Kidney epithelial cell (primary cell): ENCODE measurements around the gene SMPD1. TPM values are rescaled to one million over a fixed set of nuclear protein-coding genes. Genes with fewer than 3 reads are reported as not detected.
"Not testable (repeated sequence)": the region's sequence is repeated elsewhere in the genome, so short reads cannot be mapped to it uniquely, and the experiment has no call there.

Experiments used
- DNase-seq: peaks from one replicate; pipeline ENCODE4 v3.0.0-alpha.2; 2010; ENCODE audit warnings: low read depth
- H3K27me3 ChIP-seq: 2 replicates; pipeline ENCODE4 v1.6.0; 2011; ENCODE audit warnings: low read length; ENCODE audit not compliant: control insufficient read depth, insufficient read depth
- H3K36me3 ChIP-seq: 2 replicates; pipeline ENCODE4 v1.5.1; 2011; ENCODE audit warnings: low read length; ENCODE audit not compliant: control insufficient read depth, insufficient read depth
- H3K4me3 ChIP-seq: 2 replicates; pipeline ENCODE4 v1.5.1; 2011; ENCODE audit warnings: low read depth, mild to moderate bottlenecking, control low read depth, low read length
- CTCF ChIP-seq: IDR thresholded peaks from 2 replicates; pipeline ENCODE4 v1.5.1; 2011; ENCODE audit warnings: mild to moderate bottlenecking, moderate library complexity, low read length, control low read depth, inconsistent platforms; ENCODE audit not compliant: insufficient read depth, poor library complexity, severe bottlenecking
- total RNA-seq: library from RNA; depleted of rRNA; stranded (reverse); fragments of >200 nt; gene quantifications from 2 replicates; pipeline ENCODE4 v1.2.3, GENCODE V29; 2015

SMPD1 gene
- total RNA-seq, 1 donor from 2014 or later: 25.7 TPM

- H3K27me3 ChIP-seq: no peaks in the 10 kb centered on the region
- TF ChIP-seq CTCF: no peak
- no peak overlapping the region for H3K4me3 ChIP-seq
- no peak for DNase-seq
- H3K36me3 ChIP-seq: no peaks in the 10 kb centered on the region
Observed at GRCh38 chr11:6391537-6392134, 1.4 kb downstream of the SMPD1 start.

DNA sequence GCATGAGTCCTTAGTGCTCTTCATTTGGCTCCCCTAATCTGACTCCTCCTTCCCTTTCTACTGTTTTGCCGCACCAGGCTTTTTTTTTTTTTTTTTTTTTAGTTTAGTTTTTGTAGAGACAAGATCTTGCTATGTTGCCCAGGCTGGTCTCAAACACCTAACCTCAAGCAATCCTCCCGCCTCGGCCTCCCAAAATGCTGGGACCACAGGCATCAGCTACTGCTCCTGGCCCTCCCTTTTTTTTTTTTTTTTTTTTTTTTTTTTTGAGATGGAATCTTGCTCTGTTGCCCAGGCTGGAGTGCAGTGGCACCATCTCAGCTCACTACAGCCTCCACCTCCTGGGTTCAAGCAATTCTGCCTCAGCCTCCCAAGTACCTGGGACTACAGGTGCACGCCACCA lies 2.0 kb downstream of the SMPD1 start:
- not testable (repeated sequence) for H3K27me3 ChIP-seq, H3K36me3 ChIP-seq, DNase-seq, H3K4me3 ChIP-seq

DNA sequence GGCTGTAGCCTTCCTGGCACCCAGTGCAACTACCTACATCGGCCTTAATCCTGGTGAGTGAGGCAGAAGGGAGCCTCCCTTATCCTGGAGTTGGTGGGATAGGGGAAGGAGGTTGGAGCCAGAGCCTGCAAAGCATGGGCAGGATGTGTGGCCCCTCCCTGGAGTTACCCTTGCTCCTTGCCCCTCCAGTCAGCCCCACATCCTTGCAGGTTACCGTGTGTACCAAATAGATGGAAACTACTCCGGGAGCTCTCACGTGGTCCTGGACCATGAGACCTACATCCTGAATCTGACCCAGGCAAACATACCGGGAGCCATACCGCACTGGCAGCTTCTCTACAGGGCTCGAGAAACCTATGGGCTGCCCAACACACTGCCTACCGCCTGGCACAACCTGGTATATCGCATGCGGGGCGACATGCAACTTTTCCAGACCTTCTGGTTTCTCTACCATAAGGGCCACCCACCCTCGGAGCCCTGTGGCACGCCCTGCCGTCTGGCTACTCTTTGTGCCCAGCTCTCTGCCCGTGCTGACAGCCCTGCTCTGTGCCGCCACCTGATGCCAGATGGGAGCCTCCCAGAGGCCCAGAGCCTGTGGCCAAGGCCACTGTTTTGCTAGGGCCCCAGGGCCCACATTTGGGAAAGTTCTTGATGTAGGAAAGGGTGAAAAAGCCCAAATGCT lies 3.9 kb downstream of the SMPD1 start:
- no peak for TF ChIP-seq CTCF
- Histone ChIP-seq H3K4me3 (no peak overlapping the region), H3K27me3 (no peaks in the 10 kb centered on the region), H3K36me3 (no peaks in the 10 kb centered on the region)
- no peak for DNase-seq

GRCh38 chr11:6395470-6396060 lies 5.3 kb downstream of the SMPD1 start:
- no peak for TF ChIP-seq CTCF
- no peaks in the 10 kb centered on the region for H3K27me3 ChIP-seq
- DNase-seq: no peak
- no peaks in the 10 kb centered on the region for H3K36me3 ChIP-seq
- H3K4me3 ChIP-seq: no peak overlapping the region

DNA sequence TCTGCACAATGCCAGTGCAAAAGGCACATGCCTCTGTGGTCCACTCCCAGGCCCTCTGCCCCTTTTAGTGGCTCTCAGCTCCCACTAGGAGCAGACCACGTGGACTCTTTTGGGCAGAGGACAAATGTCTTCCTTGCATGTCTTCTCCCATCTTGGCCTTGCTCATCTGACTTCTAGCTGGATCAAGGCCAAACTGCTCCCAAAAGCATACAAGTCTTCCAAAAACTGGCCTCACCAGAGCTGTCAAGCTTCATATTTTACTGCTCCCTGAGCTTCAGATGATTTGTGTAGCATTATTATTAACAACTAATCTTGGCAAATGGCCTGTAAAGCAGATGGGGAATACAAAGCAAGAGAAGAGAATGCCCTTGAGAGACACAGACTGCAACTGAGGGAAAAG lies 6.9 kb downstream of the SMPD1 start:
- Histone ChIP-seq H3K27me3 (no peaks in the 10 kb centered on the region), H3K4me3 (no peak overlapping the region), H3K36me3 (no peaks in the 10 kb centered on the region)
- no peak for TF ChIP-seq CTCF
- no peak for DNase-seq

DNA sequence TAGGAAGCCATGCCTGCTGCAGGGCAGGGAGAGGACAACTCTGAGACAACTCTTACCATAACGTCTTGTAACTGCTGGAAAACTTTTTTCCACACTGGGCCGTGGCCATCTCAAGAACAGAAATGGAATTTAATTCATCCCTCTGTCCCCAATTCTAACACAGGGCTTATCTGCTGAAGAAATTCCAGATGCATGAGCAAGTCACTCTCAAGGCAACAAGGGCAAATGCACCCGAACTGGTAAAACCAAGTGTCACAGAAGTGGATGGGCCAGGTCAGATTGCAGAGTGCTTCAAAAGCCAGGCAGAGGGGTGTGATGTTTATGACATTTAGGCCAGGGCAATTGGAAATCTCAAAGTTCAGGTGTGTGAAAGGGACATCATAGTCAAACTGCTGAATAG lies 7.4 kb downstream of the SMPD1 start:
- no peak overlapping the region for H3K4me3 ChIP-seq
- no peak for DNase-seq
- no peaks in the 10 kb centered on the region for H3K27me3 ChIP-seq
- no peak for TF ChIP-seq CTCF
- H3K36me3 ChIP-seq: no peaks in the 10 kb centered on the region
